COLO829 (cell line): ENCODE data around the gene PSMD1.
"Not testable (repeated sequence)": the region's sequence is repeated elsewhere in the genome, so short reads cannot be mapped to it uniquely, and the experiment has no call there.

Experiments used
- DNase-seq: peaks from one replicate; pipeline ENCODE4 v3.0.0; 2012; ENCODE audit warnings: low spot score

The PSMD1 gene

GRCh38 chr2:231056453-231057416 is at the start of gene PSMD1:
Gene PSMD1, plus strand, starts transcription at chr2:231056867. Its CDS starts 159 bp downstream, at chr2:231057026.
- DNase-seq: peak; percentile 94

DNA sequence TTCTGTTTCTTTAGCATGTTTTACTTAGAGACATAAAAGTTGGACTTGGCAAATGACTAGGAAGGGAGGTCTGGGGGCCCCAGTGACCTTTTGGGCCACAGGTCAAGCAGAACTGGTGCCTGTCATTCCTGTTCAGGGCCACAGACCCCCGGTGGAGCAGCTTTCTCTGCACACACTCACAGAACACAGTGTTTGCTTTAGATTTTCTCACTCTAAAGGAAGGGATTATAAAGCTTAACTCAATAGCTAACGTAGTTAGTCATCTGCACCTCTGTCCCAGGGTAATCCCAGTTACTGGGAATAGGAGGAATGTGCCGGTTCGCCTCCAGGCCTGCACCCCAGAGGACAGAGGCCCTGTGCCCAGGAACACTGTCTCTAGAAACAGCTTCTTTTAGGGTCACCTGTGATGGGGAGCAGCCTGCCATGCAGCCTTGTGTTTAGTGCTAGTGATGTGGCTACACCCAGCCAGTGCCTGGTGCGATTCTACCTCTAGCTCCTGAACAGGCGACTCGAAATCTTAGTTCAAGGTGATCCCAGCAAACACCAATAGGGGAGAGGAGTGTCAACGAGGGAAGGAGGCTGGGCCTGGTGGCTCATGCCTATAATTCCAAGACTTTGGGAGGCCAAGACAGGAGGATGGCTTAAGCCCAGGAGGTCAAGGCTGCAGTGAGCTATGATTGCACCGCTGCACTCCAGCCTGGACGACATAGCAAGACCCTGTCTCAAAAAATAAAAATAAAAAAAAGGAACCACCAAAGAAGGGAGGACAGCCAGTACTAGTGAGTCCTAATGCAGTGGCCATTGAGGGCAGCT is 49.2 kb upstream of the PSMD1 start:
- no peak for DNase-seq

GRCh38 chr2:231008131-231008530 is 48.5 kb upstream of the PSMD1 start:
- no peak for DNase-seq

DNA sequence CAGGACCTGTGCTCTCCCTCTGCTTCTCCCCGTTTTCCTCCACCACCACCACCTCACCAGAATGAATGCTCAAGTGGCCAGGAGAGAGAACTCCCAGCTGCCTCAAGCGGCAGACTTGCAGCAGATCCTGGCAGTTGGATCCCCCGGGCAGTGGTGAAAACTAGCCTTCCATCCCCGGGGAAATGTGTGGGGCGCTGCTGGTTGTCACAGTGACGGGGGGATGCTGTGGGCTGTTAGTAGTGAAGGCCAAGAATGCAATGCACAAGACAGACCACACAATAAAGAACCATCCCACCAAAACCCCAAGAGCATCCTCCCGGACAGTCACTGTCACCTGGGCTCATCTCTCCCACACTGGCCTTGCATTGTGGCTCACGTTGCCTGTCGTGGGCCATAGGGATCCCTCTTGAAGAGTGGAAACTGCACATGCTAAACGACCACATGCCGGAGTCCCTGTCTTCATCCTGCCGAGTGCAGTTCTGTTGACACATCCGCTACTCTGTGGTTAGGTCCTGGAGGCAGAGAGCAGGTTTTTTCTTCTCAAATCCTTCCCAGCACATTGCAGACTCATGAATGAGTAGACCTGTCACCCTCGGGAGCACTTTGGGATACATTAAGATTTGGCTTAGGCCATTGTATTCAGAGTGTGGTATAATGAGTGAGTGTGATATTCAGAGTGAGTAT is 47.3 kb upstream of the PSMD1 start:
- no peak for DNase-seq

DNA sequence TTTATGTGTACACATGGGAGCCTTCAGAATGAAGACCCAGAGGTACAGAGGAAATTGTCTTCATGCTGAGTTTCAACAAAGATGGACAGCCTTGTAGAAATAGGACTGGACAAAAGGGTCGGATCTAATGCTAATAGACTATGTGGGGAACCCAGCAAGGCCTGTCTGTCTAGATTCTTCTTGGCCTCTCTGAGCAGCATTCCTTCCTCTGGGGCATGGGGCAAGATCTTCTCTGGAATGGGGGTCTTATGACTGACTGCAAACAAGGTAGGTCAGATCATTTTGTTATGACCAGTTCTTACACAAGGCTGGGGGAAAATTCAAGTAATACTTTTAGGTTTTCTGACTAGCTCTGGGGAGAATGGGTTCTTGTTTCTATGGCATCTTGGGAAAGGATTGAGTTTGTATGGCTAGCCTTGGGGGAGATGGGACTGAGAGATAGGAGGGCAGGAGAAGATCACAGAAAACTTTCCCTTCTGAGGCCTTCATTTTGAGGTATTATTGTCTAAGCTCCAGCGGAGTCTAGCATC is 46.4 kb upstream of the PSMD1 start:
- no peak for DNase-seq

- no peak for DNase-seq
These were observed 45.1 kb upstream of the PSMD1 start for GRCh38 chr2:231011526-231011925.

GRCh38 chr2:231012463-231012862 is 44.2 kb upstream of the PSMD1 start:
- no peak for DNase-seq

GRCh38 chr2:231013820-231014219 is 42.8 kb upstream of the PSMD1 start:
- no peak for DNase-seq

- no peak for DNase-seq
These were observed 41.2 kb upstream of the PSMD1 start for GRCh38 chr2:231015478-231015877.

DNA sequence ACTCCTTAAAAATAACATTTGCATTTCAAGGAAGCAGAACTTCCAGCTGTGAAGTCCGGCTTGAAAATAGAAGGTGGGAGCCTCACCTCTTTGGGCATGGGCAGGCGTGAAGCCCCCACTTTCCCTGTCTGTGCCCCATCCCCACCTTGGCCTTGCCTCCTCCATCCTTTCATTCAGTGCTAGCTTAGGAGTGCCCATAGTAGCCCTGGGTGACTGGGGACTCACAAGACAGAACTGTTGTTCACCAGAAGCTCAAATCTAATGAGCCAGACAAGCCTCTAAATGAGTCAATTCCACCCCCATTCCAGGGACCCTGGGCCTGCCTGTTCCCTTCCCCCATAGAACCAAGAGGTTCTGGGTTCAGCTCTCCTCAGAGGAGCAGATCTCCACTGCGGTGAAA is 40.7 kb upstream of the PSMD1 start:
- no peak for DNase-seq

DNA sequence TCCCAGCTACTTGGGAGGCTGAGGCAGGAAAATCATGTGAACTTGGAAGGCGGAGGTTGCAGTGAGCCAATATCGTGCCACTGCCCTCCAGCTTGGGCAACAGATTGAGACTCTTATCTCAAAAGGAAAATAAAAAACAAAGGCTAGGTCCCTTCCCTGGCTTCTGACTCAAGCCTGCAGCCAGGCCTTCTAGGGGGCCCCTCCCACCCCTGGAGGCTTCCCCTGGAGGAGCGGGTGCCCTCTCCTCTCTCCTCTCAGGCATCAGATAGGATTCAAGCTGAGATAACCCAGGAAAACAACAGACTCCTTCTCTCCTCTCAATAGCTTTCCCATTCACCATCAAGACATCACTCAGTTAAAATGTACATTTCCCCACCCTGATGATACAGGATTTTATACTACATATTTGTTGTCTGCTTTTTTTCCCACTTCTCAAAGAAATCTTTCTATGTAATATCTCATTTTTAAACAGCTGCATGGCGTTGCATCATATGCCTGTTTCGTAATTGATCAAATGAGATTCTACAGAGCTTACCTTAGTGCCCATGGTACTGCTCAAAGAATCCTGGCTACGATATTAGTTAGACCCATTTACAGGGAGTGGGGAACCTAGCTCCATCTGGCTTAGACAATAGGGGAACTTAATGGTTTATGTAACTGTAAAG is 40.0 kb upstream of the PSMD1 start:
- no peak for DNase-seq

DNA sequence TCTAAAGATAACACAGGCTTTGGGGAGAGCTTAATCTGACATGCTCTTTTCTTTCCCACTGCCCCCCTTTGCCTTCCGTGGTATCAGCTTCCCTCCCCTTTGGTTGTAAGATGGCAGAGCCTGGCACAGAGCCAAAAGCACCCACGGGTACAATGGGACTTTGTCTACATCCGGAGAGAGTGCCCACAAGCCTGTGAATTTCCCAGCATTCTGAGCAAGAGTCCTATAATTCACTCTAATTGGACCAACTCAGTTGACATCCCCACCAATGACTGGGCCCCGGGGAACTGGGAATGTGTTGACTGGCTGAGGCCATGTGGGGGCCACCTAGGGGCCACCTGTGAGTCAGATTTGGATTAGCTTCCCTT is 39.5 kb upstream of the PSMD1 start:
- DNase-seq: peak; percentile 90

GRCh38 chr2:231018184-231018583 is 38.5 kb upstream of the PSMD1 start:
- DNase-seq: no peak

DNA sequence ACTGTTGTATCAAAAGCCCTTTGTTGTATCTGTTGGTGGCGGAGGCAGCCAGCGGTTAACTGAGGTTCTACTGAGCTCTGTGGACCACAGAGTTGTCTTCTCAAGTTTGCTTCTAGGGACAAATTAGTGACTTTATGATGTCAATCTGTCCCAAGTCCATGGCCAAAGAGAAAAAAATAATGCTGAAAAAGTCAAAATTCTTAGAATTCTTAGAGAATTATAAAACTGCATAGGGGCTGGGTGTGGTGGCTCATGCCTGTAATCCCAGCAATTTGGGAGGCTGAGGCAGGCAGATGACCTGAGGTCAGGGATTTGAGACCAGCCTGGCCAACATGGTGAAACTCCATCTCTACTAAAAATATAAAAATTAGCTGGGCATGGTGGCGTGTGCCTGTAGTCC is 31.6 kb upstream of the PSMD1 start:
- not testable (repeated sequence) for DNase-seq

GRCh38 chr2:231028889-231029288 is 27.8 kb upstream of the PSMD1 start:
- DNase-seq: no peak

DNA sequence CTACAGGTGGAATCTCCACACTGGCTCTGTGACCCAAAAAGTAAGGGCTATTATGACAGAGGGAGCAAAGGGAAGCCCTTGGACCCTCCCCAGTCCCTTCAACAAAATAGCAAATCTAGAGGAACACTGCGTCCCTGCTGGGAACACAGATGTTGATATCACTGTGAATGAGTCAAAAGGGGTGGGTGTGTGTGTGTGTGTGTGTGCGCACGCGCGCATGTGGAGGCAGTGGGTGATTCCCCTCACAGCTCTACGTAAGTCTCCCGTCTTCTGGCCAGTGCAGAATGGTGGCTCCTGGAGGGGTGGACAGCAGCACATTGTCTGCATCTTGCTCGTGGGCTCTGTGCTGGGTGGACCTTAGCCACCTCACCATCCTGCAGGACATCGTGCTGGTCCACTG is 27.1 kb upstream of the PSMD1 start:
- DNase-seq: no peak

DNA sequence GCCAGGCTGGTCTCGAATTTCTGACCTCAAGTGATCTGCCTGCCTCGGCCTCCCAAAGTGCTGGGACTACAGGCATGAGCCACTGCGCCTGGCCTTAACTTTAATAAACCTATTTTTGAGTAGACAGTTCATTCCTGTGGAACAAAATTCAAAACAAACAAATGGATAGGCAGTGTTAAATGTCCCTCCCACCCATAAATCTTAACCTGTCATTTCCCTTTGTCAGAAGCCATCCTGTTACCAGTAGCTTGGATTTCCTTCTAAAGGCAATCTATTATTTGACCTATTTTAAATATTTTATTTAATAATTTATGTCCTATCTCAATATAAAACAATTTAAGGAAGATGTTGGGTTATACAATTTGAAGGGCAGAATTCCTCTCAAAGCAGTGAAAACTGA is 25.9 kb upstream of the PSMD1 start:
- no peak for DNase-seq

DNA sequence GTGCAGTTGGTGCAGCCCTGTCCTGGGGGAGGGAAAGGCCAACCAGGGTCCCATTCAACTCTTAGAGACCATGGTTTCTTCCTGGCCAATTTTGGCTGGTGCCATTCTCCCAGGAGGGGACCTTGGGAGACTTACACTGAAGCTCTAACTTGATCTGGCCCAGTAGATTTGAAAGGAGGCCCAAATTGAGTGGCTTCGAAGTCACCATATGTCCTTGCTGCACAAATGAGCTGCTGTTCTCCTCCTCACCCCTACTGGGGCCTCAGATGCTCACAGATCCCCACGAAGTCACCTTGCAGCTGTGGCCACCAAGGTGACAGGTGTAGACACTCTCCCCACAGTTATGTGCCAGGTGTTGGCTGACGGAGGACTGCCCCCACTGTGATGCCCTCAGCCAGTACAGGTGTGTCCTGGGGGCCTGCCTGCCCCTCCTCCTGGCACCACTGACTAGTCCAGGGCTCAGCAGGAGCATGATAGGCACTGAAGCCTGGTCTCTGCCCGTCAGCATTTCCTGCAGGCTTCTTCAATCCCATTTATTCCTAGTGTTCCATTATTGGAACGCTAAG is 24.0 kb upstream of the PSMD1 start:
- DNase-seq: no peak

- DNase-seq: no peak
These were observed 23.2 kb upstream of the PSMD1 start for GRCh38 chr2:231033147-231034132.

- DNase-seq: no peak
These were observed 22.3 kb upstream of the PSMD1 start for GRCh38 chr2:231034291-231034882.
